COLO668 (cell line): ENCODE measurements around the gene STARD7.
"Not testable (repeated sequence)": the region's sequence is repeated elsewhere in the genome, so short reads cannot be mapped to it uniquely, and the experiment has no call there.

Experiments
- DNase-seq: peaks from one replicate; lab custom pipeline; 2025; ENCODE audit not compliant: unreplicated experiment; lab: John Stamatoyannopoulos, UW

Gene STARD7

DNA sequence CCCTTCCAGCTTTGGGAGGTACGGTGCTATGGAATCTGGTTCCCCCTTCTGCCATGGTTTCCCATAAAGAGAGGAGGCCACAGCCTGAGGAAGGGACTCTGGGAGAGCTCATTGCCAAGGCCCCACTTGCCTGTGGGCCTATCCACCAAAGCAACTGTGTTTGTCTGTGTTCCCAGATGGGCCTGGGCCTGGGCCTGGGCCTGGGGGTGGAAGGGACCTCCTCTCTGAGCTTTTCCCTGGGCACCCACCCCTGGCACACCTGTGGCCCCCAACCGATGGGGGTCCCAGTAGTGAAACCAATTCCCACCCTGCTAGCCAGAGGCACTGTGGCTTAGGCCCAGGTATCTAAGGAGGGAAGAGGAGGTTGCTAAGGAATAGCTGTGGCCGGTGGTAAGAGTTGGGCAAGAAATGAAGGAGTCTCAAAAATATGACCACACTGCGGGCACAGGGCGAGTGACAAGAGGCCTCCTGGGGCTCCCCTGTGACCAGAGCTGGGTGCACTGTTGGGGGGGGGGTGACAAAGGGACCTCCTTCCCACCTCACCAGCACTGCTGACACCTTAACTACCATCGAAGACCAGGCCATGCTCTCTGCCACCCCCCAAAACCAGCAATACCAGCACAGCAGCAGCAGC, 58.5 kb downstream of the STARD7 start:
- DNase-seq = no peak

DNA sequence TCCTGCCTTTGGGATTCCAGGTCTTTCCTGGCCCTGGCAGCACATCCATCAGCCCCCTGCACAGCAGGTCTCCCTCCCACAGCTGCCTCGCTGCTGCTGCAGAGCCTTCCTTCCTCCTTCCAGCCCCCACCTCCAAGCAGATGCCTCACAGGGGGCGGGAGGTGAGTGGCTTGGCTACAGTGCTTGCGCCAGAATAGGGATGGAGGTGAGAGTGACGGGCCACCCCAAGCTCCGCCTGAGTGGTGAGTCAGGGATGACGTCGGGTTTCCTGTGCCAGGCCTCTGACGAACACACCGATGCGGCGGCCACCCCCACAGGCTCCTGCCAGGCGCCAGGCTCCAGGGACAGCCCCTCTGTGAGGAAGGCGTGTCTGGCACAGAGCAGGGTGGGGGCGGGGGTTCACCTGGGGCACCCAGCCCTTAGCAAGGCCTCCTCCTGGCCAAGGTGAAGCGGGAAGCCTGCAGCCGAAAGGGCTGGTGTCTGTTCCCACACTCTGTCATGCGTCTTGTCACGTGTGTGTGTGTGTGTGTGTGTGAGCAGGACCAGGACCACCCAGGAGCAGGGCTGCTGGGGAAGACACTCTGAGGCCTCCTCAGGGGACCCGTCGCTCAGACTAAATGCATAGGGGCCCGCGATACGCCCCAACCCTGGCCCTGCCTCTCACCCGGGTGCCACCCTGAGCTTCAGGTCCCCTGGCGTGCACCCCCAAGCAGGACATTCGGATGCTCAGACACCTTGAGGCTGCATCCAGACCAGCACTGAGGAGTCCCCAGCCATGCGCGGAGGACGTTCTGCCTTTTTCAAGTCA, 60.0 kb downstream of the STARD7 start:
- peak; percentile 68 for DNase-seq

DNA sequence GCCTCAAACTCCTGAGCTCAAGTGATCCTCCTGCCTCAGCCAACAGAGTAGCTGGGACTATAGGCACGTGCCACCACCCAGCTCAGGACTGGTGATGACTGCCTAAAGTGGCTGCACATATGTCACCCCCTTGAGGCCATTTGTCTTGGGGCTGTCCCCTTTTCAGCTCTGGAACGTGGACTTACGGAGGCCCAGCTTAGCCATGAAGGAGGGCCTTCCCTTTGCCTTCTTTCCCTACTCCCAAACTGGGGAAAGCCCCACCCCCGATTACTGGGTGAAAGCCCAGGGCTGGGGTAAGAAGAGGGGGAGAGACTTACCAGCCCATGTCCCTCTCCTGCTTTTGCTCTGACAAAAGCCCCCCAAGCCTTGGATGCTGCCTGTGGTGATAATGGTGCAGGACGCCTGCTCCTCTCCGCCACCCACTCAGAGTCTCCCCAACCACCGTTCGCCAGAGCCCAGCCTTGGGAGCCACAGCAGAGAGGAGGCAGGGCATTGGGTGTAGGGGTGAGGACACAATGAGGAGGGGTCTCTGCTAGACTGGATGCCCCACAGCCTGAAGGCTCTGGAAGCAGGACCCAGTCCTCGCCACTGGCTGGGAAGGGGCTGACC, 60.9 kb downstream of the STARD7 start:
- DNase-seq = no peak

DNA sequence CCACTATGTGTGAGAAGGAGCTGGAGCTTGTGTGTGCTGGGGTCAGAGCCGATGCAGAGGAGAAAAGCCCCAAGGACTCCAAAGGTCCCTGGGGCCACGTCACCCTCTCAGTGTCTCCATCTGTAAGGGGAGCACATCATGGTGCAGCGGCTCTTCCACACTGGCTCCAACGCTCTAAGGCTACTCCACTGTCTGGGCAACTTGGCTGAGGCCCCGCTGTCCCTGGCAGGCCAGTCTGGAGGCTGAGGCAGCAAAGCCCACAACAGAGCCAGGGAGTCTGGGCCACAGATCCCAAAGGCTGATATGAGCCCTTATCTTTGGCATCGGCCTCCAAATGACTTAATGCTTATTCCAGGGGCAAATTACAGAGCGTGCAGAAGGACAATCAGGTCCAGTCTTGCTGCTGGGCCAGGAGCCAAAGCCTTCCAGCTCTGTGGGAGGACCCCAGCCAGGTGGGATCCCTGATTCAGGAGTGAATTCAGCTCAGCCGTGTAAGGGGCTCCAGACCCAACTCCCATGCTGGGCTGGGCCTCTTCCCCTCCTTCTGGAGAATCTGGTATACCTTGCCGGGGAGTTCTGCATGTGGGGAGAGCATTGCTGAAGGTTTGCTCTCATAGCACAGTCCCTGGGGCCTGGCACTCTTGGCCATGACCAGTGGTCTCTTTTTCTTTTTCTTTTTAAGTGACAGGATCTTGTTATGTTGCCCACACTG, 61.6 kb downstream of the STARD7 start:
- no peak for DNase-seq

DNA sequence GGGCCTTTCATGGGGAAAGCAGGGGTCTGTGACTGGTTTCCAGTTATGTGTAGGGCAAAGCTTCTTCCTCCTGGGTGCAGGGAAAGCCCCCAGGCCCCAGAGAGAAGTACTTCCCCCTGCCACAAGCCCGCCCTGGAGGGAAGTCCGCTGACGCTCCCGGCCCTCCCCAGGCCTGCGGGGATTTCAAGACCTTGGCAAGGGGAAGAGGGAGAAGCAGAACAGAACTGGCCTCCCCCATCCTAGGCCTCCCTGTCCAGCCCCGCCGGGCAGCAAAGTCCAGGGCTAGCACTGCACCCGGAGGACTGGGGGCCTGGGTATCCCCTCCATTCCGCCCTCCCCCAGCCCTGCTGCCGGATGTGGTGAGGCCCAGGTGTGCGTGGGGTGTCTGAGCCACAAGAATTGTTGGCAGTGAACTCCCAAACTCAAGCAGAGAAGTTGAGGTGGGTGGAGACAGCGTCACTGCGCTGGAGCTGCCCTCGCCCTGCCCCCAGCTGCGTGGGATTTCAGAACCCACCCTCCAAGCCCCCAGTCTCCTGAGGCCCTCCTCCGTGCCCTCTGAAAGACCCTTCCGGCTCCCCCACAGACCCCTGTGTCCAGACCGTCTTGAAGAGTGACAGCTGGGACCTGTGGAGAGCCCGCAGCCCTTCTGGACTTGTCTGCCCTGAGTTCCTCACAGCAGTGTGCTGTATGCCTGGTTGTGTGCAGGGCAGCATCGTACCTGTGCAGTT, 62.3 kb downstream of the STARD7 start:
- DNase-seq = no peak

DNA sequence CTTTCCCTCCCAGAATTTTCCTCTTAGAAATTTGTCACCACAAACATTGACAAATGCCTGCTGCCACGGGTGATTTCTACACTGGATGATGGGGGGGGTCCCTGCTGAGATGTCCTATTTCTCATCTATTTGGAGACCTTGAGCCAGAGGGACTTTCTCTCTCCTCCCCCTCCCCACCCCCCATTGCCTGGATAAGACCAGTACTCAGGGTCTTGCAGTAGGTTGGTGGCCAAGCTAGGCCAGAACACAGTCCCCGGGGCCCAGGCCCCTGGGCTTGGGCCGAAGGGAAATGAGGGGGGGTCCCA, 62.8 kb downstream of the STARD7 start:
- no peak for DNase-seq

DNA sequence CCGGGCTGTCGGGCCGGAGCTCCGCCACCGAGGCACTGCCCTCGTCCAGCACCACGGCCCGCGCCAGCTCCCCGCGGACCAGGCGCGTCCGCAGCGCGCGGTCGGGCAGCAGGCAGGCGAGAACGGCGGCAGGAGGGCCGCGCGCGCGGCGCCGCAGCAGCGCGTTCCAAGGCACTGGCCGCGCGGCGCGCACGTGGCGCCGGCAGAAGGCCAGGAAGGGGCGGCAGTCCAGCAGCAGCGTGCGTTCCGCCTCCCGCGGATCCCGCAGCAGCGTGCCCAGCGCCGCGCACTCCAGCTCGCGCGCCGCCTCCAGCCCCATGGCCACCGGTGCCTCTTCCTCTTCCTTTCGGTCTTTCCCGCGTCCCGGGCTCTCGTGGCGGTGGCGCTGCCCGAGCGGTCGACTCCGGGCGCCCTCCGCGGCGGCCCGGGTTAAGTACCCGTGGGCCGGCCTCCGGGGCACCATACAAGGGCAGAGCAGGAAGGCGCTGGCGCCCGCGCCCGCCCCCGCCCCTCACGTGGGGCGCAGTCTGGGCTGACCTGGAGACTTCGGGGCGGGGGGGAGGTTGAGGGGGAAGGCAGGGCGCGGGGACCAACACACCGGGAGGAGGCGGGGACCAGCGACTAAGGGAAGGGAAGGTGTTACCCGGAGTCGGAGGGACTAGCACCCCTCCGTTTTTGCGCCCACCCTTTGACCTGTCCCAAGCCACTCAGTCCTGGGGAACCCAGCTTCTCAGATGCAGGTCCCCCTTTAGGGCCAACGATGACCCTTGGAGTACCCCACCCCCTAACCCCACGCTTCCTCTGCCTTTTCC, 63.4 kb downstream of the STARD7 start, which contains the start of gene DUSP2:
DUSP2 (minus strand) TSS at position 405 of the 812 bp plus-strand sequence; CDS start at position 319, 86 bp downstream.
- peak; percentile 81 for DNase-seq

DNA sequence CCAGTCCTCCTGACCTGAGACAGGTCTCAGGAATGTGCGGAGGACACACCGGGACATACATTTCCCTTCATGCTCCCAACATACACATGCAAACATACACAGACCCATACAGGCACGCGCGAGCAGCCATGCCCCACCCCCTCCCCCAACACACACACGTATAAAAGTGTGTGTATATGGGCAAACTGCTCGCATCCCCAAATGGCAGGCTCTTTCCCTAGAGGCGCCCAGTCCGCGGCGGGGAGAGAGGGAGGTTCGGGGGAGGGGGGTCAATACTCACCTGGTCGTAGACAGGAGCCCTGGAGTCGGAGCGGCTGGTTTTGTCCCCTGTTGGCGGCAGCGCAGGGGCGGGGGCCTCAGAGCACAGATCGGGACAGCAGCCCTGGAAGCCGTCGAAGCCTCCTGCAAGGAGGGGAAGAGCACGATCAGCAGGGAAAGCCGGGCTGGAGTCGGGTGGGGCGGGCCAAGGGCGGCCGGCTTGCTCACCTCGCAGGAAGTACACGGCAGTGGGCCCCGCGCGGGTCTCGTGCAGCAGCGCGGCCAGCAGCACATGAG, 64.1 kb downstream of the STARD7 start:
- no peak for DNase-seq

DNA sequence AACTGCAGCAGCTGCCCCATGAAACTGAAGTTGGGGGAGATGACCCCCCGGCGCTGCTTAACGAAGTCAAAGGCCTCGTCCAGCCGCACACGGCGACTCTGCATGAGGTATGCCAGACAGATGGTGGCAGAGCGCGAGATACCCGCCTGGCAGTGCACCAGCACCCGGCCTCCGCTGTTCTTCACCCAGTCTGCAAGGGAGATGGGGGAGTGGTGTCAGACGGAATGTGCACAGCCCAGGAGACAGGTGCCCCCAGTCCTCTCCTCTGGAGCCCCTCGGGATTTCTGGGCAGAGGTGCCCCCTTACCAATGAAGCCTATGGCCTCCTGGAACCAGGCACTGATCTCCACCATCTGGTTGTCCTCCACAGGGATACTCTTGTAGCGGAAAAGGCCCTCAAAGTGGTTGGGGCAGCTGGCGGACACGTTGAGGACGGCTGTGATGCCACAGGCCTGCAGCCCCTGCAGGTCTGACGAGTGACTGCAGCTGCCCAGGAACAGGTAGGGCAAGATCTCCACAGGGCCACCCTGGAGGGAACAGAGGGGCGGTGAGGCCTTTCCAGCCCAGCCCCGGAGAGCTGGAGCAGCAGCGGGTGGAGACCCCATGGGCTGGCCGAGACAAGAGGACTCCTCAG, 64.7 kb downstream of the STARD7 start:
- DNase-seq = peak; percentile 22

DNA sequence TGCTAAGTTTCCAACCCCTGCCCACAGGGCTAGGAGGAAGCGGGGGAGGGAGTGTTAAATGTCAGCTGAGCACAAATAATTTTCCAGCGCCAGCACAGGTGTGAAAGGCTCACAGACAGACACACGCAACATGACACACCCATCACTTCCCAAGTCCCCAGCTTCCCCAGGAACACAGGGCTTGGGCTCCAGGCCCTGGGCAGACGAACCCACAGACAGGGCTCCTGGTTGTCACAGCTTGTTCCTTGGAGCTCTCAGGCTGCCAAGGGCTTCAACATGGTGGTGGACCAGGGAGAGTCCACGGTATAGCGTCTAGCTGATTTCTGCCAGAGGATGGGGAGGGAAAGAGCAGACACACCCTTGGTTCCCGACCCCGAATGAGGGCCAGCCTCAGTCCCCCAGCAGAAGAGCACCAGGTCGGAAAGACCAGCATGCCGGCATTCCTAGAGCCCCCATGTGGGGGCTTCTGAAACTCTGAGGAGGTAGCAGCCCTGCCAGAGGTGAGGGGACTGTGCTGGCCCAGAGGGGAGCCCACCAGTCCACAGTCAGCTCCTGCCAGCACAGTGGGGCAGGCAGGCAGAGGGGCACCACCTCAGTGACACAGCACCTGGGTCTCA, 65.3 kb downstream of the STARD7 start:
- DNase-seq = no peak

DNA sequence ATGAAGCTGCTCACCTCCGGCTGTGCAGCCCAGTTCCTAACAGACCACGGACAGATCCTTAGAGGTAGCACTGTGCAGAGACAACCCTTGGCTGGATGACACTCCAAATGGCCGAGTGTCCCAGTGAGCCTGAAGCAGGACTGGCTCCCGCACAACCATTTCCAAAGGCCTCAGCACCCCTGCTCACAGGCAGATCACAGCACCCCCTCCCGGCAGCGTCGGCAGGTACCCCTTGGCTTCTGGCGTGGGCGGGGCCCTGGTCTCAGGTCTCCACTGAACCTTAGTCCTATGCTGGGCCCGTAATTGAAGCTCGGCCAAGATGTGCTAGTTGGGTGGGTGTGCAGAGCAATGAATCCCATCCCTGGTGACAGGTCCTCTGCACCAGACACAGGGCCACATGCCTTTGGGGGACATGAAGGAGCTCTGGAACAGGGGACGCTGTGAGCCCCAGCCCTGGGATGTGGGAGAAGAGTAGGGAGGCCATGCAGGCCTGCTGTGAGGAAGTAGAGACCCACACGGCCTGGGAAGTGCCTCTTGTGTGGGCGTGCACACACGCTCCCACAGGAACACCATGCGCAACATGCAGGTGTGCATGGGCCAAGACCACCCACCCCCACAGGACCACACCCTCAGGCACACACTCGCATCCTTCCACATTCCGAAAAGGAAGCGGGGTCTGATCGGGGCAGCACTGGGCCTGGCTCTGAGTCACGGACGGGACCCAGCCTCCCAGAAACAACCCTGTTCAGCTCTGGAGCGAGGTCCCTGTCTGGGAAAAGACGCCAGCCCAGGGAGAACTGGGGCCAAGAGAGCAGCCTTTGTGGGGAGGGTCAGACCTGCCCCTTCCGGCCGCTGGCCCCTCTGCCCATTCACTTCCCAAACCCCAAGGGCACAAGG, 66.2 kb downstream of the STARD7 start:
- no peak for DNase-seq

DNA sequence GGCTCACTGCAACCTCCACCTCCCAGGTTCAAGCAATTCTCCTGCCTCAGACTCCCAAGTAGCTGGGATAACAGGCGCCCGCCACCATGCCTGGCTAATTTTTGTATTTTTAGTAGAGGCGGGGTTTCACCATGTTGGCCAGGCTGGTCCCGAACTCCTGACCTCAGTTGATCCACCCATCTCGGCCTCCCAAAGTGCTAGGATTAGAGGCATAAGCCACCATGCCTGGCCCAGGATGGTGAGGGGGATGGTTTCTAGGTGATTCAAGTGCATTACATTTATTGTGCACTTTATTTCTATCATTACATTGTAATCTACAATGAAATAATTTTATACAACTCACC, 67.0 kb downstream of the STARD7 start:
- not testable (repeated sequence) for DNase-seq

DNA sequence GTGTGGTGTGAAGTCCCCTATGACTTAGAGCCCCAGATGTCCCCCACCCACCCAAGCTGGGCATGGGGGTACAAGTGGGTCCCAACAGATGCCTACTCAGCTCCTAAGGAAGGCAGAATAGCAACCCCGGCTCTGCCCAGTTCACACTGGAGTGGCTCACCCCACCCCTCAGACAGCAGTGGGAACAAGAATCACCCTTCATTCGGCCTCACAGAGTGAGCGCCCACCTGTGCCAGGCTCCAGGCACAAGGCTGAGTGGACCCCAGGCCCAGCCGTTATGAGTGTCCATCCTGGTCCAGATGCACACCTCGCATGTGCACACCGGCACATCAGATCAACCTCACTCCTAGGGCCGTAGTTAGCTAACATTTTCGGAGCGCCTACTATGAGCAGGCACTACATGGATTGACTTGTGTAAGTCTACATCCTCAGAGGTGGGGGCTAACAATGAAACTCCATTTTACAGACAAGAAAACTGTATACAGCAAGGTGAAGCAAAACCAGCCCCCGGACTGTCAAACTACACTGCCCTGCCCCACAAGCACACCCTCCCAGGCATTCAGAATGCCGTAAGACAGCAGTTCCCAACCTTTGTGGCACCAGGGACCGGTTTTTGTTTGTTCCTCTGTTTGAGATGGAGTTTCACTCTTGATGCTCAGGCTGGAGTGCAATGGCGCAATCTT, 67.5 kb downstream of the STARD7 start:
- no peak for DNase-seq

DNA sequence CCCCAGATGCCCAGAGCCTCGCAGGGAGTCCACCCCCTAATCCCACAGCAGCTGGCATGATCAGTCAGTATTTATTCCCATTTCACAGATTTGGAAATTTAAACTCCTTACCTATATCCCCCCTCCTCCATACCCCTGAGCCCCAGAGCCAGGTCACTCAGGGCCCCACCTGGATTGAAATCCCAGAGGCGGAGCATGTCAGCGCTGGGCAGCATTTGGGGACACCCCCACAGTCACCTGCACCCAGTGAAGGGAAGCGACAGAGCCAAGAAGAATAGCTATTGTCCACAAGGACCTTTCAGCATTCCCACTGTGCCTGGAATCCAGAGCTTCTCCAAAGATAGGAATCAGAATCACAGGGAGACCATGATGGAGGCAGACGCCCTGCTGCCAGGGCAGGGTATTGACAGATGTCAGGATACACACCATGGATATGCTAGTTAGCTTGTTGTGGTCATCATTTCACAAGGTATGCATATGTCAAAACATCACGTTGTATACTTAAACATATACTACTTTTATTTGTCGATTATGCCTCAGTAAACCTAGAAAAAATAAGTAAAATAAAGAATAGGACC, 69.4 kb downstream of the STARD7 start:
- DNase-seq = no peak

DNA sequence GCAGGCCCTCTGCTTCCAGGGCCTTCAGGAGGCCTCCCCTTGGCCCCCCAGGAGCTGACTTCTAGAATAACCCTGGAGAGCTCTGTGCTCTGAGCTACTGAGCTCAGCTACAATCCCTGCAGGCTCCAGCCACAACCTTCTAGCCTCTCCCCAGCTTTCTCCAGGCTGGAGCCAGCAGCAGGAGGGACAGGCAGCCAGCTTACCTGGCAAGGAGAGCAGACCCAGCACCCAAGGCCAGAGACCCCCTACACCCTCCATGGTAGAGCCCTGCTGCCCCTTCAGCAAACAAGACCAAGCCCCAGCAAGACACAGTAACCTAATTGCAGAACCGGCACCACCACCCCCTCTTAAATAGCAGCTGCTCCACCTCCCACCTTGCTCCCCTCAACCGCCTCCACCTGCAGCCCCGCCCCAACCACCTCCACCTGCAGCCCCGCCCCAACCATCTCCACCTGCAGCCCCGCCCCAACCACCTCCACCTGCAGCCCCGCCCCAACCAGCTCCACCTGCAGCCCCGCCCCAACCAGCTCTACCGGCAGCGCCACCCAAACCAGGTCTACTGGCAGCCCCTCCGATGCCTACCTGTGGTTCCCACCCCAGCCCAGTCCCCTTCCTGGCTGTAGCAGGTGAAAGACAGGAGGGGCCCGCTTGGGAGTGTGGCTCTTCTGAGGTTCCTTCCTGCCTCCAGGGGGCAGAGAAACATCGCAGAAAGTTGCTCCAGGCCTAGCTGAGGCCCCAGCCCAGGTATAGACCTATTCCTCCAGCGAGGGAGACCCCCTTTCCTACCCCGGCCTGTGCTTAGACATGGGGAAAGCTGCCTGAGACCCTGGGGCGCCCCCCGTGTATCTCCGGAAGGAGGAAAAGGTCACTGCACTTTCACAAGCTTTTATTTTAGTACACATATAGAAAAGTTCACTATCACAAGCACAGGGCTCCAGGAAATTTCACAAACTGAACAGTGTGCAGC, 70.2 kb downstream of the STARD7 start, which contains the start of gene ASTL:
ASTL (minus strand) TSS at position 324 of the 967 bp plus-strand sequence; CDS start at position 258, 66 bp downstream.
- peak; percentile 72 for DNase-seq
